Ectodermal cell (in vitro differentiated cells): ENCODE measurements around the gene TPRX1.
"Not testable (repeated sequence)": the region's sequence is repeated elsewhere in the genome, so short reads cannot be mapped to it uniquely, and the experiment has no call there.

ENCODE experiments used
- H3K27ac ChIP-seq: 2 replicates; pipeline ENCODE4 v1.7.0; 2013; ENCODE audit warnings: mild to moderate bottlenecking, low read depth, low read length; ENCODE audit not compliant: insufficient read depth, poor library complexity, severe bottlenecking
- H3K27me3 ChIP-seq: 2 replicates; pipeline ENCODE4 v1.7.0; 2013; ENCODE audit warnings: mild to moderate bottlenecking, low read length; ENCODE audit not compliant: insufficient read depth, control insufficient read depth, poor library complexity, severe bottlenecking
- H3K36me3 ChIP-seq: one replicate; pipeline ENCODE4 v1.7.0; 2013; ENCODE audit warnings: low read length; ENCODE audit not compliant: control insufficient read depth, insufficient read depth
- H3K4me1 ChIP-seq: one replicate; pipeline ENCODE4 v1.7.0; 2013; ENCODE audit warnings: low read length; ENCODE audit not compliant: control insufficient read depth, insufficient read depth
- H3K4me3 ChIP-seq: 2 replicates; pipeline ENCODE4 v1.7.0; 2013; ENCODE audit warnings: low read depth, low read length, control low read depth; ENCODE audit not compliant: insufficient read depth
- H3K9me3 ChIP-seq: 2 replicates; pipeline ENCODE4 v1.7.0; 2013; ENCODE audit warnings: mild to moderate bottlenecking, low read length, moderate library complexity; ENCODE audit not compliant: control insufficient read depth
- WGBS, 2 experiments: methylation state at CpG; one replicate each; pipeline ENCODE4 v1.1.7; 2013; ENCODE audit warnings: missing lambda C conversion rate in 2 of 2; 5-methylcytosine and 5-hydroxymethylcytosine counted together

TPRX1 gene

DNA sequence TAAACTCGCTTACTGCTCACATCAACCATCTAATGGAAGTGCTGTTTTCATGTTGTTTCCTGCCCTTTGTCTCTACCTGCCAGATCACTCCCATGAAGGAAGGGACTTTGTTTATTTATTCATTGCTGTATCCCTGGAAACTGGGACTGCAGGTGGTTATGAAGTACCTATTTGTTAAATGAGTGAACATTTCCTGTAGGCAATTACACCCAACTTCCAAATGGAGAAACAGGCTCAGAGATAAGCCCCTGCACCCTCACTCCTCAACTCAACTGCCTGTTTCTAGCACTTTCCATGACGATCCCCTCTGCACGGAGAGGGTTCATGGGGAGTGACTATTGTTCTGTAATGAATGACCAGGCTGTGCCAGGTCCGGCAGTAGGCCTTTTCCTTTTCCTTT is 27.8 kb downstream of the TPRX1 start:
- no peak overlapping the region for H3K27ac ChIP-seq

DNA sequence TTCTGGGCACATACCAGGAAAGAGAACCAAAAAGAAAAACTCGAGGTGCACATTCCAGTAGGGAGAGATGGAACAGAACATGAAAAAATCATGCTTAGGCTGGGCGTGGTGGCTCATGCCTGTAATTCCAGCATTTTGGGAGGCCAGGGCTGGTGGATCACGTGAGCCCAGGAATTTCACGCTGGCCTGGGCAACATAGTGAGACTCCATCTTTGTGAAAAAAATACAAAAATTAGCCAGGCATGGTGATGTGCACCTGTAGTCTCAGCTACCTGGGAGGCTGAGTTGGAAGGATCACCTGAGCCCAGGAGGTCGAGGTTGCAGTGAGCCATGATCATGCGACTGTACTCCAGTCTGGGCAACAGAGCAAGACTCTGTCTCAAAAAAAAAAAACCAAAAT is 33.1 kb downstream of the TPRX1 start:
- H3K4me1 ChIP-seq, H3K36me3 ChIP-seq, H3K4me3 ChIP-seq, H3K27ac ChIP-seq, H3K27me3 ChIP-seq, H3K9me3 ChIP-seq: not testable (repeated sequence)
- WGBS, 2 experiments = 93% methylated on average over 6 of the region's 6 CpGs

More for the DNA sequence above, 27.8 kb downstream of the TPRX1 start:
- H3K4me3 ChIP-seq = no peak overlapping the region
- H3K27me3 ChIP-seq = no peaks in the 10 kb centered on the region
- 77 to 78% methylated on average over 4 of the region's 4 CpGs for WGBS, 2 experiments
- peaks cover 8% of the 10 kb centered on the region for H3K36me3 ChIP-seq
- no peaks in the 10 kb centered on the region for H3K4me1 ChIP-seq
- no peaks in the 10 kb centered on the region for H3K9me3 ChIP-seq

DNA sequence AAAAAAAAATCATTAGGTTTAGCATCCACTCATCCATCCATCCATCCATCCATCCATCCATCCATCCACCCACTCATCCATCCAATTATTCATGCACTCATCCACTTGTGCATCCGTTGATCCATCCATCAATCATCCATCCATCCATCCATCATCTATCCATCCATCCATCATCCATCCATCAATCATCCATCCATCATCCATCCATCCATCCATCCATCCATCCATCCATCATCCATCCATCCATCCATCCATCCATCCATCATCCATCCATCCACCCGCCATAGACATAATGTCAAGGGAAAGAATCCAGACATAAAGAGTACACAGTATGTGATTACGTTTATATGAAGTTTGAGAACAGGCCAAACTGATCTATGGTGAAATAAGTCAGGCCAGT is 34.8 kb downstream of the TPRX1 start:
- H3K27me3 ChIP-seq = no peaks in the 10 kb centered on the region
- WGBS, 2 experiments = 88% methylated on average over 3 of the region's 3 CpGs
- H3K36me3 ChIP-seq = no peaks in the 10 kb centered on the region
- H3K4me3 ChIP-seq = no peak overlapping the region
- H3K4me1 ChIP-seq = peaks cover 7% of the 10 kb centered on the region
- no peaks in the 10 kb centered on the region for H3K9me3 ChIP-seq
- no peak overlapping the region for H3K27ac ChIP-seq

DNA sequence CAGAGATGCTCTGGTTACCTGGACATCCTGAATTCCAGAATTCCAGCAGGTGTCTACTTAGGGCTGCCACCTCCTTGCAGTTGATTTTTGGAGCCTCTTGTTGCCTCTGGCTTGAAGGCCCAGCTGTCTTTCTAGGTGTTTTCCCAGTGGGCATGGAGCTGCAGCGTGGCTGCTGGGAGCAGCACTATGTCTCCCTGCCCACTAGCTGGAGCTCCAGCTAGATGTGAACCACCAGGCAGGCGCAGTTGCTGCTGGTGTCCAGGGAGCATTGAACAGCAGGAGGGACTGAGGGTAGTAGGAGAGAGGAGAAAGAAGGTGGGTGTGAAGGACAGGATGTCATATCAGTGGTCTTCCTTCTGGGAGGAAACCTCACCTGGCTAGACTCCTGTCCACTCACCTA is 35.7 kb downstream of the TPRX1 start:
- Histone ChIP-seq H3K27me3 (no peaks in the 10 kb centered on the region), H3K9me3 (no peaks in the 10 kb centered on the region), H3K27ac (no peak overlapping the region), H3K4me3 (no peak overlapping the region), H3K4me1 (peaks cover 7% of the 10 kb centered on the region), H3K36me3 (no peaks in the 10 kb centered on the region)
- 85 to 91% methylated on average over 2 of the region's 2 CpGs for WGBS, 2 experiments

DNA sequence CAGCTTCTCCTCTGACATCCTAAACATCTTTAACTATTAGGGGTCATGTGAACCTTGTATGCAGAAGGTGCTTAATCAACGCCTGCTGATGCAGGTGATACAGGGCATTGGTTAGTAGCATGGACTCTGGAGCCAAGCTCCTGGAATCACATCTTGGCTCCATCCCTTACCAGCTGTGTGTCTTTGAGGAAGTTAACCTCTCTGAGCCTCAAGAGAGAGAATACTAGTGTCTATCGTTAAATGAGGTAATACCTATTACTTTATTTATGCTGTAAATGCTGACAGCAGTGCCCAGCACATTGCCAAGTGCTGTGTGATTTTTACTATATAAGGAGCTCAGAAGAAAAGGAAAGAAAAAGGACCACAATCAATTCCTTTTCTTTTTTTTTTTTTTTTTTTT is 37.0 kb downstream of the TPRX1 start:
- Histone ChIP-seq H3K36me3 (no peaks in the 10 kb centered on the region), H3K9me3 (no peaks in the 10 kb centered on the region), H3K4me1 (peaks cover 7% of the 10 kb centered on the region), H3K27me3 (no peaks in the 10 kb centered on the region), H3K4me3 (no peak overlapping the region), H3K27ac (no peak overlapping the region)
- 0 to 50% methylated on average over 1 to 2 of the region's 2 CpGs for whole genome bisulfite sequencing, 2 experiments

DNA sequence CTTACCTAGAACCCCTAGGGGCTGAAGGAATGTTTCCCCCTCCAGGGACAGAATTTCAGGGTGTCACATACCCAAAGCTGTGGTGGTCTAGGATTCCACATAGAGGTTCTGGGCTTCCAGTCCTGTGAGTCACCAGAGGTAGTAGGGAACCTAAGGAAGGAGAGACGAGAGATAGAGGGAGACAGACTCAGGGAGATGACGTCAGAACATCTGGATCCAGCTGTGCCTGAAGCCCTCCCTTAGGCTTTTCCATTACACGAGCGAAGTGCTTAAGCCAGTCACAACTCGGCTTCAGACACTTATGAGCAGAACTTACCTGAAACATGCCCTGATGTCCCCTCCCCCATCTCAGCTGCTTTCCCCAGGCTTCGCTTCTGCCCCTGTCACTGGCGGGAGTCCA is 37.7 kb downstream of the TPRX1 start:
- H3K9me3 ChIP-seq = no peaks in the 10 kb centered on the region
- H3K36me3 ChIP-seq = no peaks in the 10 kb centered on the region
- no peaks in the 10 kb centered on the region for H3K27me3 ChIP-seq
- 88 to 92% methylated on average over 7 of the region's 7 CpGs for whole genome bisulfite sequencing, 2 experiments
- H3K4me1 ChIP-seq = peaks cover 7% of the 10 kb centered on the region
- H3K27ac ChIP-seq = no peak overlapping the region
- H3K4me3 ChIP-seq = no peak overlapping the region

DNA sequence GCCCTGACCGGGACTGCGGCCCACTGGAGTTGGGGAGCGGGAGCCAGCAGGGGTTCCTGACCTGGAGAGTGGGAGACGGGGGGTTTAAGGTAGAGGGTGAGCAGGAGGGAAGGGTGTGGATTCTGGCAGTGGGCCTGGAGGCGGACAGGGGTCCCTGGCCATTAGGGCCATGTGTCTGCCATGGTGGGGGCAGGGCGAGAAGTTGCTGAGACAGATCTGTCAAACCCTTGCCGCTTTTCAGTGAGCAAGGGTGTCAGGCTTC is 38.1 kb downstream of the TPRX1 start:
- H3K36me3 ChIP-seq = no peaks in the 10 kb centered on the region
- no peaks in the 10 kb centered on the region for H3K9me3 ChIP-seq
- no peak overlapping the region for H3K27ac ChIP-seq
- H3K27me3 ChIP-seq = no peaks in the 10 kb centered on the region
- 83 to 90% methylated on average over 7 of the region's 7 CpGs for WGBS, 2 experiments
- H3K4me3 ChIP-seq = no peak overlapping the region
- peaks cover 7% of the 10 kb centered on the region for H3K4me1 ChIP-seq

DNA sequence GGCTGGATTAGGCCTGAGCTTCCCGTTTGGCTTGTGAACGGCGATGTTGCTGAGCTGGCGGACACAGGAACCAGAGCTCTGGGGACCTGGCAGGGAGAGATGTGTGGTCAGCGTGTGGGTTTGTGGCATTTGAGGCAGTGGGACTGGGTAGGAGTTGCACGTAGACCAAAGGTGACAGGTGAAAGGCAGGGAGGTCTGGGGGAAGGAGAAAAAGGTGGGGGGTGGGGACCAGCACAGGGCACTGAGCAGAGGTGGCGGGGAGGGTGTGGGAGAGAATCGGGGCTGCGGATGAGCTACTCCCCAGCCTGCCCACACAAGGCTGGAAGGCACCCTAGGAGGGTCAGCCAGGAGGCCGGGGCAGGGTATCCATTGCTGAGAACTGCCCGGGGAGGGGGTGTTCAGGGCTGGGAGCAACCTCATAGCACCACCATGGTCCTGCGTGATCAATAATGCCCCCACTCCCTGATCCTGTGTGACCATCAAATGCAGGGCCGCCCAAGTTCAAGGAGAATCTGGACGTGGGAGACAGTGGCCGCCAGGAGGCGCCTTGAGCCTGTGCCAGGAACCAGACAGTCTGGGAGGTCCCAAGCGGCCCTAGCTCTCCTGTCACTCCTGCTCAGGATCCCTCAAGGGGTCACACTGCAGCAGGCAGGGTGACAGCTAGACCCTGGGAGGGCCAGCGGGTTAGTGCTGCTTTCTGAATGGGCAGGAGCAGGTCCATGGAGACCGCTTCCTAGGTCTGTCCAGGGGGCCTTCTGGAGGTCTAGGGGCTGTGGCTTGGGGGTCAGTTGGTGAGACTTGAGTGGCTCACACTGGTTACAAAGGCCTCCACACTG is 38.6 kb downstream of the TPRX1 start:
- no peaks in the 10 kb centered on the region for H3K9me3 ChIP-seq
- H3K27ac ChIP-seq = no peak overlapping the region
- peaks cover 7% of the 10 kb centered on the region for H3K4me1 ChIP-seq
- H3K4me3 ChIP-seq = no peak overlapping the region
- H3K27me3 ChIP-seq = no peaks in the 10 kb centered on the region
- no peaks in the 10 kb centered on the region for H3K36me3 ChIP-seq
- WGBS, 2 experiments = 37 to 39% methylated on average over 19 of the region's 19 CpGs

DNA sequence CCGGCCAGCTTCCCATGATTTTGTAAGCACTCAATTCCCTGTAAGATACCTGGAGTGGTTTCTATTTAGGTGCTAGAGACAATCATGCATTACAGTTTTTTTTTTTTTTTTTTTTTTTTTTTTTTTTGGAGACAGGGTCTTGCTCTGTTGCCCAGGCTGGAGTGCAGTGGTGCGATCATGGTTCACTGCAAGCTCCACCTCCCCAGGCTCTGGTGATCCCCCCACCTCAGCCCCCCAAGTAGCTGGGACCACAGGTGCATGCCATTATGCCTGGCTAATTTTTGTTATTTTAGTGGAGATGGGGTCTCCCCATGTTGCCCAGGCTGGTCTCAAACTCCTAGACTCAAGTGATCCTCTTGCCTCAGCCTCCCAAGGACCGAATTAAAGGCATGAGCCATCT is 39.6 kb downstream of the TPRX1 start:
- not testable (repeated sequence) for H3K27ac ChIP-seq, H3K4me1 ChIP-seq, H3K4me3 ChIP-seq, H3K27me3 ChIP-seq, H3K9me3 ChIP-seq, H3K36me3 ChIP-seq
- WGBS, 2 experiments = 92 to 94% methylated on average over 3 of the region's 3 CpGs

DNA sequence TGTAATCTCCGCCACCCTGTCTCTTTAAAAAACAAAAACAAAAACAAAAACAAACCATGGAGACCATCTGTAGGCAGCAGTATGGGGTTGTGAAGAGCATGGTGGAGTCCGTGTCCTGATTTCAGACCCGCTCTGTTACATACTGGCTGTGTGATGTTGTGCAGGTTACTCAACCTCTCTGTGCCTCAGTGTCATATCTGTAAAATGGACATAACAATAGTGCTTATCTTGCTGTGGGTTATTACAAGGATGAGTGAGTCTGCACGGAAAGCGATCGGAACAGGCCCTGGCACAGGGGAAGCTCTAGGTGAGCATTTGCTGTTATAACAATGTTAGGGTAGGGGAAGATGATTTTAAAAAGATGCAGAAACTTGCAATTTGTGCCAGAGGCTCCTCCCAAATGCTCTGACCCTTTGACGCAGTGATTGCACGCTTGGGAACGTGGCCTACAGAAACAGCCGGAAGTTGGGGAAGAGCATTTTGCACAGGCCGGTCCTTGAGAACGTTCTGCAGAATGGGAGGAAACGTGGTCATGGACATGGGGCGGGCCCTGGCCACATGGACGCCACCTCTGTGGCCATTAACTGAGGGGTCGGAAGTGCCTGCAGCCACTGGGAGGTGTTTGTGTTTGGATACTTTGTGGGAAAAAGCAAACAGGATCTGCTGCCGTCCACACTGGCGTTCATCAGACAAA is 41.6 kb downstream of the TPRX1 start:
- Histone ChIP-seq H3K36me3 (peaks cover 14% of the 10 kb centered on the region), H3K27me3 (no peaks in the 10 kb centered on the region), H3K9me3 (no peaks in the 10 kb centered on the region), H3K4me3 (no peak overlapping the region), H3K27ac (no peak overlapping the region), H3K4me1 (peaks cover 3% of the 10 kb centered on the region)
- 85 to 90% methylated on average over 17 to 18 of the region's 18 CpGs for WGBS, 2 experiments
